Measurements from ENCODE around the gene WDR73. TPM values are rescaled to one million over a fixed set of nuclear protein-coding genes. Genes with fewer than 3 reads are reported as not detected.

WDR73 gene
- total and polyA plus RNA-seq, 2 of the 4 experiments (the other 2 are of a cell fraction): 21.5 to 25.5 TPM

DNA sequence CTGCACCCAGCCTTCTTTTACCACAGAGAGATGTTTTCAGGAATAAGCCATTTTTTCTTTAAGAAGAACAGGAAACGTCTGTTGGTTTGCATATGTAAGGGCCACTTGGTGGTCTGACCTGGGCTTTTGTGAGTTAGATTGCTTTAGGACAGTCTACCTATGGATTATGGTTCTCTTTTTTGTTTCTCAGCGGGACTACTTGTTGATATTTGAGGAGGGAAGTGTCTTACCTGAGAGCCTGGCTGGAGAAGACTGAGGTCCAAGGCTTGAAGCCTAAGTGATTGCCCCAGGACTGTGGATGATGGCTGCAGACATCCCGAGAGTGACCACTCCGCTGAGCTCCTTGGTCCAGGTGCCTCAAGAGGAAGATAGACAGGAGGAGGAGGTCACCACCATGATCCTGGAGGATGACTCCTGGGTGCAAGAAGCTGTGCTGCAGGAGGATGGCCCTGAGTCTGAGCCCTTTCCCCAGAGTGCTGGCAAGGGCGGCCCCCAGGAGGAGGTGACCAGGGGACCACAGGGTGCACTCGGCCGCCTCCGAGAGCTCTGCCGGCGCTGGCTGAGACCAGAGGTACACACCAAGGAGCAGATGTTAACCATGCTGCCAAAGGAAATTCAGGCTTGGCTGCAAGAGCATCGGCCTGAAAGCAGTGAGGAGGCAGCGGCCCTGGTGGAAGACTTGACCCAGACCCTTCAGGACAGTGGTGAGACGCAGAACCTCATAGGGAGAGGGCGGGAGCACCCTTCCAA lies 50.3 kb downstream of the WDR73 start (continued):
- TF ChIP-seq MAFK (IDR thresholded peaks at IDR 0.05; ENCODE audit: low read depth, low read length): no peak

DNA sequence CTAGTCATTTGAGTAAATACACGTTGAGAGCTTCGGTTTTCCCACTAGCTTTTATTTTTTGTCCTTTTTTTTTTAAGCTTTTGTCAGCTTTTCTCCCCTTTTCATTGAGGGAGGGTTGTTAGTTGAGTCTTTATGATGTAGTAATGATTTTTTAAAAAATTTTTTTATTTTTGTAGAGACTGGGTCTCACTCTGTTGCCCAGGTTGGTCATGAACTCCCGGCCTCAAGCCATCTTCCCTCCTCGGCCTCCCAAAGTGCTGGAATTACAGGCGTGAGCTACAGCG lies 52.6 kb downstream of the WDR73 start:
- DNase-seq: no peak
- peak overlapping the region; percentile 65 for H3K4me3 ChIP-seq (ENCODE audit: insufficient read depth, low read depth, low read length)
- CTCF ChIA-PET: interaction anchor here (0.9 kb wide), 1 partner anchor 12 kb away, joined by 3 read pairs; no protein-coding TSS in a partner anchor
- H2BK120ac ChIP-seq (ENCODE audit: low read depth, low read length): no peak overlapping the region
- H3K27ac ChIP-seq (ENCODE audit: insufficient read depth, low read length): no peak overlapping the region; the same call in 1 of the 2 replicates
- peak overlapping the region; percentile 90 for H3K4me2 ChIP-seq (ENCODE audit: low read depth, low read length)
- H4K91ac ChIP-seq (ENCODE audit: insufficient read depth, low read depth, low read length): no peak overlapping the region
- no peak for ATAC-seq (ENCODE audit: low read depth)
- peak overlapping the region; percentile 84 for H3K9ac ChIP-seq (ENCODE audit: low read depth, low read length)
- intact Hi-C loops (cut with micrococcal nuclease): loop anchor here (2.0 to 5.0 kb wide), 2 partner anchors 31 to 51 kb away; partner anchors contain the start of gene WDR73
- peaks cover 3% of the 10 kb centered on the region; the same call in 1 of the 2 replicates for H3K9me1 ChIP-seq (ENCODE audit: insufficient read depth, low read length)
- TF ChIP-seq CEBPB (IDR thresholded peaks at IDR 0.05; ENCODE audit: low read depth, low read length) (no peak), BHLHE40 (IDR thresholded peaks at IDR 0.05; ENCODE audit: low read depth, low read length) (no peak), CHD1 (IDR thresholded peaks at IDR 0.05; ENCODE audit: low read depth, low read length) (no peak), NFE2L2 (IDR thresholded peaks at IDR 0.05; ENCODE audit: low read depth, low read length) (no peak), RAD21 (IDR thresholded peaks at IDR 0.05; ENCODE audit: low read length) (no peak), RFX5 (IDR thresholded peaks at IDR 0.05; ENCODE audit: low read depth, low read length) (no peak), MAFK (IDR thresholded peaks at IDR 0.05; ENCODE audit: low read depth, low read length) (no peak)
- TF ChIP-seq, protein P1, sequence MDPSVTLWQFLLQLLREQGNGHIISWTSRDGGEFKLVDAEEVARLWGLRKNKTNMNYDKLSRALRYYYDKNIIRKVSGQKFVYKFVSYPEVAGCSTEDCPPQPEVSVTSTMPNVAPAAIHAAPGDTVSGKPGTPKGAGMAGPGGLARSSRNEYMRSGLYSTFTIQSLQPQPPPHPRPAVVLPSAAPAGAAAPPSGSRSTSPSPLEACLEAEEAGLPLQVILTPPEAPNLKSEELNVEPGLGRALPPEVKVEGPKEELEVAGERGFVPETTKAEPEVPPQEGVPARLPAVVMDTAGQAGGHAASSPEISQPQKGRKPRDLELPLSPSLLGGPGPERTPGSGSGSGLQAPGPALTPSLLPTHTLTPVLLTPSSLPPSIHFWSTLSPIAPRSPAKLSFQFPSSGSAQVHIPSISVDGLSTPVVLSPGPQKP (IDR thresholded peaks at IDR 0.05; ENCODE audit: borderline replicate concordance, low read depth, low read length): no peak
- TF ChIP-seq, protein P2, sequence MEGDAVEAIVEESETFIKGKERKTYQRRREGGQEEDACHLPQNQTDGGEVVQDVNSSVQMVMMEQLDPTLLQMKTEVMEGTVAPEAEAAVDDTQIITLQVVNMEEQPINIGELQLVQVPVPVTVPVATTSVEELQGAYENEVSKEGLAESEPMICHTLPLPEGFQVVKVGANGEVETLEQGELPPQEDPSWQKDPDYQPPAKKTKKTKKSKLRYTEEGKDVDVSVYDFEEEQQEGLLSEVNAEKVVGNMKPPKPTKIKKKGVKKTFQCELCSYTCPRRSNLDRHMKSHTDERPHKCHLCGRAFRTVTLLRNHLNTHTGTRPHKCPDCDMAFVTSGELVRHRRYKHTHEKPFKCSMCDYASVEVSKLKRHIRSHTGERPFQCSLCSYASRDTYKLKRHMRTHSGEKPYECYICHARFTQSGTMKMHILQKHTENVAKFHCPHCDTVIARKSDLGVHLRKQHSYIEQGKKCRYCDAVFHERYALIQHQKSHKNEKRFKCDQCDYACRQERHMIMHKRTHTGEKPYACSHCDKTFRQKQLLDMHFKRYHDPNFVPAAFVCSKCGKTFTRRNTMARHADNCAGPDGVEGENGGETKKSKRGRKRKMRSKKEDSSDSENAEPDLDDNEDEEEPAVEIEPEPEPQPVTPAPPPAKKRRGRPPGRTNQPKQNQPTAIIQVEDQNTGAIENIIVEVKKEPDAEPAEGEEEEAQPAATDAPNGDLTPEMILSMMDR (conservative IDR thresholded peaks at IDR 0.05; ENCODE audit: low read depth, low read length): no peak
- TF ChIP-seq, protein P3, sequence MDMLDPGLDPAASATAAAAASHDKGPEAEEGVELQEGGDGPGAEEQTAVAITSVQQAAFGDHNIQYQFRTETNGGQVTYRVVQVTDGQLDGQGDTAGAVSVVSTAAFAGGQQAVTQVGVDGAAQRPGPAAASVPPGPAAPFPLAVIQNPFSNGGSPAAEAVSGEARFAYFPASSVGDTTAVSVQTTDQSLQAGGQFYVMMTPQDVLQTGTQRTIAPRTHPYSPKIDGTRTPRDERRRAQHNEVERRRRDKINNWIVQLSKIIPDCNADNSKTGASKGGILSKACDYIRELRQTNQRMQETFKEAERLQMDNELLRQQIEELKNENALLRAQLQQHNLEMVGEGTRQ (IDR thresholded peaks at IDR 0.05; ENCODE audit: low read depth, low read length): no peak
- peak overlapping the region; percentile 43; the same call in 1 of the 2 replicates for H3K23ac ChIP-seq (ENCODE audit: low read depth, low read length)
- POLR2A ChIA-PET (ENCODE audit: unreplicated experiment): no interaction called here
- H2AK9ac ChIP-seq (replicated peaks; ENCODE audit: low read depth, low read length, poor library complexity): no peak overlapping the region
- no peak overlapping the region for H2AK5ac ChIP-seq (ENCODE audit: low read depth, low read length)
- H3K36me3 ChIP-seq (ENCODE audit: control insufficient read depth, insufficient read depth, low read length): peaks cover 20% of the 10 kb centered on the region
- H3K56ac ChIP-seq (ENCODE audit: extremely low read depth, insufficient read depth, low read length): no peak overlapping the region; the same call in 1 of the 2 replicates
- dilution Hi-C loops (cut with HindIII; ENCODE audit: low sequenced_read_pairs, unreplicated experiment): no loop called here
- no peak overlapping the region for H3K4ac ChIP-seq (ENCODE audit: low read depth, low read length)
- no peaks in the 10 kb centered on the region for H3K27me3 ChIP-seq (ENCODE audit: control insufficient read depth, insufficient read depth, low read length)
- no peak overlapping the region for H2BK20ac ChIP-seq (ENCODE audit: low read depth, low read length)
- H2AFZ ChIP-seq (replicated peaks; ENCODE audit: low read length, poor library complexity): peak overlapping the region; percentile 99
- H3K18ac ChIP-seq (ENCODE audit: low read depth, low read length): no peak overlapping the region
- no peak overlapping the region for H4K5ac ChIP-seq (ENCODE audit: low read depth, low read length)
- WGBS, 2 experiments (ENCODE audit: extremely low coverage in 2 of 2, insufficient read length in 1 of 2): no CpG with 5 or more reads among the region's 6 CpGs
- in situ Hi-C loops (cut with MboI; ENCODE audit: low sequenced_read_pairs): no loop called here
- H3K14ac ChIP-seq (replicated peaks; ENCODE audit: low read depth, low read length): peak overlapping the region; percentile 80
- peaks cover 4% of the 10 kb centered on the region; the same call in 1 of the 2 replicates for H4K20me1 ChIP-seq (ENCODE audit: insufficient read depth, low read length)
- H3K79me1 ChIP-seq (ENCODE audit: low read depth in 1 of 2, low read length in 2 of 2): peaks cover 22 to 45% of the 10 kb centered on the region in 2 experiments
- no peak overlapping the region for H2BK5ac ChIP-seq (ENCODE audit: low read depth, low read length, poor library complexity, severe bottlenecking)
- H3K4me1 ChIP-seq (ENCODE audit: control insufficient read depth, insufficient read depth, low read length): peaks cover 4% of the 10 kb centered on the region
- H4K8ac ChIP-seq (ENCODE audit: low read depth in 2 of 2, low read length in 2 of 2): peak overlapping the region; percentile 70 to 78; a peak in 3 of 4 replicates
- no TSS peak for BruUV-seq (replicated peaks)
- no peak overlapping the region for H2BK15ac ChIP-seq (ENCODE audit: low read depth, low read length)
- H3K9me3 ChIP-seq (ENCODE audit: control insufficient read depth, insufficient read depth, low read length): no peaks in the 10 kb centered on the region
